H1 (cell line): Measurements from ENCODE around the gene TMEM25. TPM values are rescaled to one million over a fixed set of nuclear protein-coding genes. Genes with fewer than 3 reads are reported as not detected.
"Not testable (repeated sequence)": the region's sequence is repeated elsewhere in the genome, so short reads cannot be mapped to it uniquely, and the experiment has no call there.

Source experiments
- CTCF ChIA-PET: fragments of 300-600 bp; sonication (Branson Sonifier 250); formaldehyde crosslinking; loops from one replicate; lab custom pipeline; 2021; ENCODE audit not compliant: partially characterized antibody; lab: Charles Lee
- POLR2A ChIA-PET: fragments of 300-600 bp; sonication (Branson Sonifier 250); formaldehyde crosslinking; loops from one replicate; lab custom pipeline; 2021; ENCODE audit warnings: inconsistent platforms; ENCODE audit not compliant: partially characterized antibody; lab: Charles Lee
- DNase-seq, 2 experiments: peaks; one replicate each; pipeline versions ENCODE4 v3.0.0 to v3.0.0-alpha.2; 2010 to 2022; ENCODE audit warnings: low spot score in 2 of 2, low read depth in 1 of 2, mixed read lengths in 1 of 2
- FAIRE-seq: peaks from 2 replicates; lab custom pipeline; 2011; peaks lifted over from hg19 to GRCh38; lab: Jason Lieb, UNC
- H2AFZ ChIP-seq: 2 replicates; pipeline ENCODE4 v1.8.1; 2012; ENCODE audit warnings: low read length, inconsistent platforms
- H2AK5ac ChIP-seq: 2 replicates; pipeline ENCODE4 v1.6.1; 2013; ENCODE audit warnings: low read depth, low read length
- H2BK120ac ChIP-seq: replicated peaks from 2 replicates; pipeline ENCODE3; 2013; ENCODE audit warnings: low read depth, low read length, inconsistent platforms
- H2BK12ac ChIP-seq: 2 replicates; pipeline ENCODE4 v1.6.1; 2013; ENCODE audit warnings: low read depth, low read length
- H2BK15ac ChIP-seq: 2 replicates; pipeline ENCODE4 v1.6.1; 2013; ENCODE audit warnings: low read length
- H2BK20ac ChIP-seq: 2 replicates; pipeline ENCODE4 v1.6.1; 2013; ENCODE audit warnings: low read length
- H2BK5ac ChIP-seq: 2 replicates; pipeline ENCODE4 v1.6.1; 2013; ENCODE audit warnings: low read depth, low read length
- H3K14ac ChIP-seq: 2 replicates; pipeline ENCODE4 v1.6.1; 2013; ENCODE audit warnings: inconsistent platforms; ENCODE audit not compliant: insufficient read length
- H3K18ac ChIP-seq: 2 replicates; pipeline ENCODE4 v1.6.1; 2013; ENCODE audit warnings: low read length; ENCODE audit errors: extremely low read depth
- H3K23ac ChIP-seq: 2 replicates; pipeline ENCODE4 v1.6.1; 2013; ENCODE audit warnings: inconsistent platforms; ENCODE audit not compliant: insufficient read length
- H3K23me2 ChIP-seq: 2 replicates; pipeline ENCODE4 v1.6.1; 2013; ENCODE audit warnings: low read depth, low read length
- H3K27ac ChIP-seq: 2 replicates; pipeline ENCODE4 v1.6.1; 2011; ENCODE audit warnings: low read depth, low read length, inconsistent platforms
- H3K27me3 ChIP-seq, 4 experiments: replicated peaks in 1 of 4; 1 replicate in 1 of 4; 2 replicates in 3 of 4; pipeline versions ENCODE4 v1.6.1 to v1.8.1; 2011 to 2013; ENCODE audit warnings: low read length in 3 of 4, mild to moderate bottlenecking in 3 of 4, inconsistent platforms in 2 of 4, mixed read lengths in 2 of 4, moderate library complexity in 1 of 4; ENCODE audit not compliant: control insufficient read depth in 3 of 4, insufficient read depth in 3 of 4; ENCODE audit errors: extremely low read depth in 1 of 4
- H3K36me3 ChIP-seq, 4 experiments: 2 replicates each; pipeline versions ENCODE4 v1.6.1 to v1.8.1; 2011 to 2013; ENCODE audit warnings: mild to moderate bottlenecking in 4 of 4, low read length in 3 of 4, moderate library complexity in 2 of 4, control low read depth in 1 of 4, inconsistent platforms in 1 of 4; ENCODE audit not compliant: insufficient read depth in 4 of 4, control insufficient read depth in 2 of 4
- H3K4ac ChIP-seq: replicated peaks from 2 replicates; pipeline ENCODE3; 2013; ENCODE audit warnings: low read length, low read depth, mixed read lengths, inconsistent platforms; ENCODE audit not compliant: insufficient read length
- H3K4me1 ChIP-seq, 4 experiments: replicated peaks in 1 of 4; 1 replicate in 1 of 4; 2 replicates in 3 of 4; pipeline versions ENCODE4 v1.6.1 to v1.8.1; 2011 to 2013; ENCODE audit warnings: low read length in 3 of 4, inconsistent platforms in 2 of 4, mixed read lengths in 1 of 4; ENCODE audit not compliant: insufficient read depth in 4 of 4, control insufficient read depth in 3 of 4
- H3K4me2 ChIP-seq, 2 experiments: 2 replicates each; pipeline versions ENCODE4 v1.6.1 to v1.8.1; 2011 to 2013; ENCODE audit warnings: low read depth in 2 of 2, low read length in 2 of 2, control low read depth in 1 of 2, inconsistent platforms in 1 of 2, mild to moderate bottlenecking in 1 of 2; ENCODE audit not compliant: insufficient read depth in 1 of 2
- H3K4me3 ChIP-seq, 4 experiments: fragments of 200-600, 300-600 bp in 1 of 4; sonication (generic), shearing (Covaris generic), sonication (Bioruptor Twin) in 1 of 4; 2 replicates each; pipeline versions ENCODE4 v1.5.1 to v1.8.1; 2011 to 2016; ENCODE audit warnings: low read length in 4 of 4, low read depth in 3 of 4, control low read depth in 2 of 4, inconsistent platforms in 2 of 4, mild to moderate bottlenecking in 2 of 4, mixed read lengths in 1 of 4, moderate library complexity in 1 of 4; ENCODE audit not compliant: insufficient read depth in 2 of 4; ENCODE audit errors: extremely low read depth in 1 of 4
- H3K56ac ChIP-seq: replicated peaks from 2 replicates; pipeline ENCODE3; 2013; ENCODE audit warnings: low read depth, mild to moderate bottlenecking, mixed read lengths, low read length, inconsistent platforms; ENCODE audit not compliant: insufficient read length
- H3K79me1 ChIP-seq: 2 replicates; pipeline ENCODE4 v1.6.1; 2013; ENCODE audit warnings: low read depth, low read length, control low read depth
- H3K79me2 ChIP-seq, 2 experiments: 2 replicates each; pipeline versions ENCODE4 v1.6.1 to v1.8.1; 2012 to 2013; ENCODE audit warnings: low read length in 2 of 2, mild to moderate bottlenecking in 2 of 2, inconsistent platforms in 1 of 2; ENCODE audit not compliant: insufficient read depth in 2 of 2, control insufficient read depth in 1 of 2
- H3K9ac ChIP-seq, 4 experiments: replicated peaks in 1 of 4; 1 replicate in 1 of 4; 2 replicates in 3 of 4; pipeline versions ENCODE4 v1.6.1 to v1.8.1; 2011 to 2013; ENCODE audit warnings: low read depth in 3 of 4, low read length in 3 of 4, control low read depth in 2 of 4, mild to moderate bottlenecking in 2 of 4, moderate library complexity in 2 of 4, inconsistent platforms in 1 of 4; ENCODE audit errors: extremely low read depth in 1 of 4
- H3K9me3 ChIP-seq, 2 experiments: 2 replicates each; pipeline versions ENCODE4 v1.6.1 to v1.8.1; 2012 to 2013; ENCODE audit warnings: mild to moderate bottlenecking in 2 of 2, moderate library complexity in 2 of 2, control low read depth in 1 of 2, inconsistent platforms in 1 of 2, low read depth in 1 of 2, low read length in 1 of 2, mixed read lengths in 1 of 2; ENCODE audit not compliant: insufficient read depth in 2 of 2
- H4K20me1 ChIP-seq, 2 experiments: replicated peaks in 1 of 2; 2 replicates each; pipeline versions ENCODE3 to v1.8.1; 2011 to 2013; ENCODE audit warnings: inconsistent platforms in 2 of 2, low read length in 2 of 2, mild to moderate bottlenecking in 1 of 2; ENCODE audit not compliant: insufficient read depth in 2 of 2, control insufficient read depth in 1 of 2
- H4K5ac ChIP-seq: 2 replicates; pipeline ENCODE4 v1.6.1; 2013; ENCODE audit warnings: low read length, low read depth, mixed read lengths, inconsistent platforms; ENCODE audit not compliant: insufficient read length
- H4K8ac ChIP-seq: 2 replicates; pipeline ENCODE4 v1.8.0; 2013; ENCODE audit warnings: mild to moderate bottlenecking, moderate library complexity, low read length, inconsistent platforms; ENCODE audit not compliant: insufficient read depth; ENCODE audit errors: extremely low read depth
- H4K91ac ChIP-seq: replicated peaks from 2 replicates; pipeline ENCODE3; 2013; ENCODE audit warnings: low read length, mixed read lengths, inconsistent platforms; ENCODE audit not compliant: insufficient read length
- WGBS, 2 experiments: shearing (Covaris generic) in 1 of 2; methylation state at CpG; one replicate each; pipeline versions ENCODE4 v1.1.6 to v1.1.7; 2013 to 2015; ENCODE audit warnings: low lambda C conversion rate in 2 of 2, mixed read lengths in 2 of 2, inconsistent platforms in 1 of 2, low coverage in 1 of 2, missing lambda C conversion rate in 1 of 2; ENCODE audit not compliant: insufficient replicate concordance in 2 of 2, insufficient coverage in 1 of 2, insufficient read length in 1 of 2; ENCODE audit errors: extremely low coverage in 1 of 2, missing lambda C conversion rate in 1 of 2; 5-methylcytosine and 5-hydroxymethylcytosine counted together
- polyA plus RNA-seq, 7 experiments: library from polyadenylated mRNA; depleted of rRNA in 3 of 7; stranded (reverse) in 5 of 7; unstranded in 2 of 7; fragments of >200 nt in 5 of 7; fragments of 200-250 nt in 2 of 7; gene quantifications; 1 replicate in 5 of 7; 2 replicates in 1 of 7; 4 replicates in 1 of 7; pipeline versions ENCODE4 v1.2.1 to v1.2.3, GENCODE V29; 2011 to 2013; ENCODE audit warnings: missing spikeins in 2 of 7, mixed read lengths in 2 of 7
- total RNA-seq: library from RNA; stranded (reverse); fragmentation: NEBNext Ultra II Directional; extraction: Animal tissue kit (Norgen Biotek cat#: 25700); gene quantifications from 2 replicates; pipeline ENCODE4 v1.2.1, GENCODE V29; 2021

The TMEM25 gene
- total and polyA plus RNA-seq, 2 of the 8 experiments (the other 6 are each of a cell fraction or from before 2014, with no cell fraction given): 18.3 to 26.8 TPM

GRCh38 chr11:118571701-118572060 is 40.7 kb downstream of the TMEM25 start:
- Histone ChIP-seq H2BK5ac (0 out of 2 replicates have a peak overlapping the region, but pooled peaks have one; percentile 38), H3K79me2 (peaks cover 13 to 43% of the 10 kb centered on the region in 2 experiments), H3K4me2 (peak overlapping the region; percentile 60 to 91), H3K4me3 (peak overlapping the region; percentile 94 to 100 (median 95))
- H2BK120ac ChIP-seq, H3K27ac ChIP-seq, H3K56ac ChIP-seq, H4K8ac ChIP-seq, H4K5ac ChIP-seq, H3K36me3 ChIP-seq, H2BK12ac ChIP-seq, H3K23ac ChIP-seq, H3K4me1 ChIP-seq, H3K9ac ChIP-seq, H2BK15ac ChIP-seq, H3K18ac ChIP-seq, H3K23me2 ChIP-seq, H2AK5ac ChIP-seq, H3K4ac ChIP-seq, H2BK20ac ChIP-seq, H3K9me3 ChIP-seq, DNase-seq, H3K14ac ChIP-seq, H2AFZ ChIP-seq, H3K27me3 ChIP-seq, FAIRE-seq, H4K20me1 ChIP-seq, H4K91ac ChIP-seq, H3K79me1 ChIP-seq: not testable (repeated sequence)
- ChIA-PET POLR2A (interaction anchor here (0.6 to 1.6 kb wide), 6 partner anchors 10 to 451 kb away, joined by 3 to 7 read pairs (median 3); partner anchors contain the start of gene TMEM25), CTCF (interaction anchor here (0.6 to 1.1 kb wide), 2 partner anchors 23 to 46 kb away, joined by 3 read pairs; no protein-coding TSS in a partner anchor)
- 24% methylated on average over 15 of the region's 15 CpGs; no CpG with 5 or more reads in 1 of the 2 experiments for WGBS, 2 experiments
